ENCODE data around the gene LTF.
A peak's percentile ranks its signal among the peaks of the same experiment; 100 is the strongest.
"Not testable (repeated sequence)": the region's sequence is repeated elsewhere in the genome, so short reads cannot be mapped to it uniquely, and the experiment has no call there.

The LTF gene

GRCh38 chr3:46503200-46503874, 38.6 kb upstream of the LTF start:
- Histone ChIP-seq H3K4me3 (no peak overlapping the region), H3K9me3 (ENCODE audit: low read depth, low read length) (no peaks in the 10 kb centered on the region), H3K36me3 (ENCODE audit: insufficient read depth, low read length) (no peaks in the 10 kb centered on the region), H3K9ac (ENCODE audit: insufficient read length) (no peak overlapping the region), H3K27ac (peak overlapping the region; percentile 17; the same call in 1 of the 2 replicates)
- TF ChIP-seq FOXP2 (optimal IDR thresholded peaks at IDR 0.05; ENCODE audit: control extremely low read depth, extremely low read length, insufficient read depth) (no peak), EZH2 (IDR thresholded peaks at IDR 0.05) (no peak), POLR2AphosphoS5 (IDR thresholded peaks at IDR 0.05; ENCODE audit: borderline replicate concordance, low read depth, low read length) (no peak)
- DNase-seq (ENCODE audit: low read depth, low spot score), result no peak

- H3K27ac ChIP-seq, result no peak overlapping the region
- no peak for DNase-seq (ENCODE audit: low read depth, low spot score)
Observed at GRCh38 chr3:46501702-46502101, 37.0 kb upstream of the LTF start.

GRCh38 chr3:46500656-46501635, 36.2 kb upstream of the LTF start:
- Histone ChIP-seq H3K27ac (no peak overlapping the region), H3K9me3 (ENCODE audit: low read depth, low read length) (no peaks in the 10 kb centered on the region), H3K4me3 (no peak overlapping the region), H3K36me3 (ENCODE audit: insufficient read depth, low read length) (no peaks in the 10 kb centered on the region), H3K9ac (ENCODE audit: insufficient read length) (no peak overlapping the region)
- TF ChIP-seq FOXP2 (optimal IDR thresholded peaks at IDR 0.05; ENCODE audit: control extremely low read depth, extremely low read length, insufficient read depth), result no peak
- TF ChIP-seq POLR2AphosphoS5 (IDR thresholded peaks at IDR 0.05; ENCODE audit: borderline replicate concordance, low read depth, low read length), result no peak
- no peak for TF ChIP-seq EZH2 (IDR thresholded peaks at IDR 0.05)
- DNase-seq (ENCODE audit: low read depth, low spot score), result no peak

More at GRCh38 chr3:46501702-46502101, 37.0 kb upstream of the LTF start:
- no peaks in the 10 kb centered on the region for H3K9me3 ChIP-seq (ENCODE audit: low read depth, low read length)
- no peak overlapping the region for H3K9ac ChIP-seq (ENCODE audit: insufficient read length)
- no peak overlapping the region for H3K4me3 ChIP-seq
- no peaks in the 10 kb centered on the region for H3K36me3 ChIP-seq (ENCODE audit: insufficient read depth, low read length)
- TF ChIP-seq POLR2AphosphoS5 (IDR thresholded peaks at IDR 0.05; ENCODE audit: borderline replicate concordance, low read depth, low read length), result no peak
- TF ChIP-seq EZH2 (IDR thresholded peaks at IDR 0.05), result no peak
- no peak for TF ChIP-seq FOXP2 (optimal IDR thresholded peaks at IDR 0.05; ENCODE audit: control extremely low read depth, extremely low read length, insufficient read depth)

- H3K36me3 ChIP-seq (ENCODE audit: insufficient read depth, low read length), result no peaks in the 10 kb centered on the region
- no peak overlapping the region for H3K27ac ChIP-seq
- H3K4me3 ChIP-seq, result no peak overlapping the region
- H3K9ac ChIP-seq (ENCODE audit: insufficient read length), result no peak overlapping the region
- H3K9me3 ChIP-seq (ENCODE audit: low read depth, low read length), result no peaks in the 10 kb centered on the region
- DNase-seq (ENCODE audit: low read depth, low spot score), result no peak
- TF ChIP-seq EZH2 (IDR thresholded peaks at IDR 0.05) (no peak), FOXP2 (optimal IDR thresholded peaks at IDR 0.05; ENCODE audit: control extremely low read depth, extremely low read length, insufficient read depth) (no peak), POLR2AphosphoS5 (IDR thresholded peaks at IDR 0.05; ENCODE audit: borderline replicate concordance, low read depth, low read length) (no peak)
Observed at GRCh38 chr3:46498916-46499519, 34.3 kb upstream of the LTF start.

- no peak for DNase-seq (ENCODE audit: low read depth, low spot score)
- H3K4me3 ChIP-seq, result no peak within 1 kb of the TSS
- H3K9ac ChIP-seq (ENCODE audit: insufficient read length), result no peak within 1 kb of the TSS
- no peak within 1 kb of the TSS for H3K27ac ChIP-seq
- TF ChIP-seq POLR2AphosphoS5 (IDR thresholded peaks at IDR 0.05; ENCODE audit: borderline replicate concordance, low read depth, low read length) (no peak), EZH2 (IDR thresholded peaks at IDR 0.05) (no peak), FOXP2 (optimal IDR thresholded peaks at IDR 0.05; ENCODE audit: control extremely low read depth, extremely low read length, insufficient read depth) (no peak)
- H3K36me3 ChIP-seq (ENCODE audit: insufficient read depth, low read length), result no peaks in the 10 kb centered on the region
- H3K9me3 ChIP-seq (ENCODE audit: low read depth, low read length), result no peaks in the 10 kb centered on the region
Observed at GRCh38 chr3:46497556-46498265, 33.0 kb upstream of the LTF start, which contains the start of gene RTP3. Gene RTP3, plus strand, starts transcription at chr3:46497976. Its CDS starts 87 bp downstream, at chr3:46498063.

- no peak overlapping the region for H3K27ac ChIP-seq
- H3K9ac ChIP-seq (ENCODE audit: insufficient read length), result no peak overlapping the region
- no peaks in the 10 kb centered on the region for H3K36me3 ChIP-seq (ENCODE audit: insufficient read depth, low read length)
- TF ChIP-seq POLR2AphosphoS5 (IDR thresholded peaks at IDR 0.05; ENCODE audit: borderline replicate concordance, low read depth, low read length), result no peak
- TF ChIP-seq EZH2 (IDR thresholded peaks at IDR 0.05), result no peak
- TF ChIP-seq FOXP2 (optimal IDR thresholded peaks at IDR 0.05; ENCODE audit: control extremely low read depth, extremely low read length, insufficient read depth), result no peak
- no peak for DNase-seq (ENCODE audit: low read depth, low spot score)
- H3K4me3 ChIP-seq, result no peak overlapping the region
- no peaks in the 10 kb centered on the region for H3K9me3 ChIP-seq (ENCODE audit: low read depth, low read length)
Observed at GRCh38 chr3:46496746-46497555, 32.2 kb upstream of the LTF start.

GRCh38 chr3:46495901-46496456, 31.3 kb upstream of the LTF start:
- peak; percentile 62 for DNase-seq (ENCODE audit: low read depth, low spot score)
- H3K9me3 ChIP-seq (ENCODE audit: low read depth, low read length), result no peaks in the 10 kb centered on the region
- H3K4me3 ChIP-seq, result no peak overlapping the region
- TF ChIP-seq EZH2 (IDR thresholded peaks at IDR 0.05), result no peak
- peak; percentile 12; the same call in 1 of the 2 replicates for TF ChIP-seq POLR2AphosphoS5 (IDR thresholded peaks at IDR 0.05; ENCODE audit: borderline replicate concordance, low read depth, low read length)
- H3K9ac ChIP-seq (ENCODE audit: insufficient read length), result no peak overlapping the region
- no peaks in the 10 kb centered on the region for H3K36me3 ChIP-seq (ENCODE audit: insufficient read depth, low read length)
- H3K27ac ChIP-seq, result no peak overlapping the region; the same call in 1 of the 2 replicates

GRCh38 chr3:46494491-46494890, 29.8 kb upstream of the LTF start:
- H3K9me3 ChIP-seq (ENCODE audit: low read depth, low read length); H3K36me3 ChIP-seq (ENCODE audit: insufficient read depth, low read length); DNase-seq (ENCODE audit: low read depth, low spot score); H3K27ac ChIP-seq; H3K4me3 ChIP-seq; H3K9ac ChIP-seq (ENCODE audit: insufficient read length): not testable (repeated sequence)

All from SK-N-MC (cell line).